ENCODE results near the gene CMSS1. TPM values are rescaled to one million over a fixed set of nuclear protein-coding genes. Genes with fewer than 3 reads are reported as not detected.
A peak's percentile ranks its signal among the peaks of the same experiment; 100 is the strongest.

Gene CMSS1
- total RNA-seq, 2 donors from 2014 or later = 18.1 to 22.7 TPM

DNA sequence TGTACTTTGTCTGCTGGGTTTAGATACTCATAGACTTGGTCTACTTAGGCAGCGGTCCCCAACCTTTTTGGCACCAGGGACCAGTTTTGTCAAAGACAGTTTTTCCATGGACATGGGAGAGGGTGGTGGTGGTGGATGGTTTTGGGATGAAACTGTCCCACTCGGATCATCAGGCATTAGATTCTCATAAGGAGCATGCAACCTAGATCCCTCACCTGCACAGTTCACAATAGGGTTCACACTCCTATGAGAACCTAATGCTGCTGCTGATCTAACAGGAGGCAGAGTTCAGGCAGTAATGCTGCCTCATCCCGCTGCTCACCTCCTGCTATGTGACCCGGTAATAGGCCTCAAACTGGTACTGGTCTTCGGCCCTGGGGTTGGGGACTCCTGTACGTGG, 45.3 kb downstream of the CMSS1 start:
- no peaks in the 10 kb centered on the region for H3K9me3 ChIP-seq
- H3K4me1 ChIP-seq (ENCODE audit: control insufficient read depth in 1 of 2, low read depth in 2 of 2) = peaks cover 68 to 94% of the 10 kb centered on the region in 2 donors
- H3K4me3 ChIP-seq = peak overlapping the region; percentile 21
- DNase-seq (ENCODE audit: low spot score) = no peak
- H3K36me3 ChIP-seq = peaks cover 20% of the 10 kb centered on the region
- peak overlapping the region; percentile 62 to 82 for H3K27ac ChIP-seq
- TF ChIP-seq, protein P1, sequence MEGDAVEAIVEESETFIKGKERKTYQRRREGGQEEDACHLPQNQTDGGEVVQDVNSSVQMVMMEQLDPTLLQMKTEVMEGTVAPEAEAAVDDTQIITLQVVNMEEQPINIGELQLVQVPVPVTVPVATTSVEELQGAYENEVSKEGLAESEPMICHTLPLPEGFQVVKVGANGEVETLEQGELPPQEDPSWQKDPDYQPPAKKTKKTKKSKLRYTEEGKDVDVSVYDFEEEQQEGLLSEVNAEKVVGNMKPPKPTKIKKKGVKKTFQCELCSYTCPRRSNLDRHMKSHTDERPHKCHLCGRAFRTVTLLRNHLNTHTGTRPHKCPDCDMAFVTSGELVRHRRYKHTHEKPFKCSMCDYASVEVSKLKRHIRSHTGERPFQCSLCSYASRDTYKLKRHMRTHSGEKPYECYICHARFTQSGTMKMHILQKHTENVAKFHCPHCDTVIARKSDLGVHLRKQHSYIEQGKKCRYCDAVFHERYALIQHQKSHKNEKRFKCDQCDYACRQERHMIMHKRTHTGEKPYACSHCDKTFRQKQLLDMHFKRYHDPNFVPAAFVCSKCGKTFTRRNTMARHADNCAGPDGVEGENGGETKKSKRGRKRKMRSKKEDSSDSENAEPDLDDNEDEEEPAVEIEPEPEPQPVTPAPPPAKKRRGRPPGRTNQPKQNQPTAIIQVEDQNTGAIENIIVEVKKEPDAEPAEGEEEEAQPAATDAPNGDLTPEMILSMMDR (IDR thresholded peaks at IDR 0.05) = no peak
- ATAC-seq (ENCODE audit: insufficient number of reproducible peaks, low FRiP score, low read depth) = no peak
- no peaks in the 10 kb centered on the region for H3K27me3 ChIP-seq (replicated peaks; ENCODE audit: insufficient read depth)

DNA sequence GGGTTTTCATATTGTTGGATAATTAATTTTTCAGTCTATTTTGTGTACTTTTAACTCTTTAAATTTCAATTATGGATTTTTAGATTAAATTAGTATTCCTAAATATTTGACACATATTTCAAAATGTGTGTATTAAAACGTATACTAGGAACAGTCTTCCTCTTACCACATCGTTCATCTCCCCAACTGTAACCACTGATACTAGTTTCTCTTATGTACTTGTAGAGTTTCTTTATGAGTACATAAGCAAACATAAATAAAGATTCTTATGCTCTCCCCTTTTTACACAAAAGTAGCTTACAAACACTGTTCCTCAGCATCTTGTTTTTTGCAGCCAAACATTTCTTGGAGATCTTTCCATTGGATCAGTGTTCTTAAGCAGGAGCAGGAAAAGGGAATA, 45.9 kb downstream of the CMSS1 start:
- H3K27ac ChIP-seq = peak overlapping the region; percentile 68 to 82
- no peak for DNase-seq (ENCODE audit: low spot score)
- no peaks in the 10 kb centered on the region for H3K9me3 ChIP-seq
- peaks cover 18% of the 10 kb centered on the region for H3K36me3 ChIP-seq
- H3K4me1 ChIP-seq (ENCODE audit: control insufficient read depth in 1 of 2, low read depth in 2 of 2) = peaks cover 70 to 96% of the 10 kb centered on the region in 2 donors
- TF ChIP-seq, protein P1 (IDR thresholded peaks at IDR 0.05) = no peak
- no peaks in the 10 kb centered on the region for H3K27me3 ChIP-seq (replicated peaks; ENCODE audit: insufficient read depth)
- peak overlapping the region; percentile 96 for H3K4me3 ChIP-seq
- no peak for ATAC-seq (ENCODE audit: insufficient number of reproducible peaks, low FRiP score, low read depth)

DNA sequence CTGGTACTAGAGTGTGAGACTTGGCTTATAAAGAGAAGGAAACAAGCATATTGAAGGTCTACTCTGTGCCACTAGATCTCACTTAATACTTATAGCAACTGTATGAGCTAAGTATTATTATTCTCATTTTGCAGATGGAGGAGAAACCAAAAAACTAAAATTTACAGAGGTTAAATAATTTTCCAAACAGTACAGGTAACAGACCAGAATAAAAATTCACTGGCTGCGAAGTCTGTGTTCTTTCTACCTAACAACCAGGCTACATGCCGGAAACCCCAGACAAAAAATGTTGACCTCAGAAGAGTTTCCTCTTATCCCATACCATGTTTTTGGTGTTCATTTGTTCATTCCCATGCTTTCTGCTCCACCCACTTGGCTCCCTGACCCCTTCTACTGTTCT, 46.6 kb downstream of the CMSS1 start:
- H3K4me1 ChIP-seq (ENCODE audit: control insufficient read depth in 1 of 2, low read depth in 2 of 2) = peaks cover 70 to 96% of the 10 kb centered on the region in 2 donors
- peak overlapping the region; percentile 96 for H3K4me3 ChIP-seq
- H3K27me3 ChIP-seq (replicated peaks; ENCODE audit: insufficient read depth) = no peaks in the 10 kb centered on the region
- H3K9me3 ChIP-seq = no peaks in the 10 kb centered on the region
- TF ChIP-seq, protein P1 (IDR thresholded peaks at IDR 0.05) = no peak
- peak overlapping the region; percentile 68 to 82 for H3K27ac ChIP-seq
- no peak for DNase-seq (ENCODE audit: low spot score)
- peaks cover 18% of the 10 kb centered on the region for H3K36me3 ChIP-seq
- ATAC-seq (ENCODE audit: insufficient number of reproducible peaks, low FRiP score, low read depth) = no peak

DNA sequence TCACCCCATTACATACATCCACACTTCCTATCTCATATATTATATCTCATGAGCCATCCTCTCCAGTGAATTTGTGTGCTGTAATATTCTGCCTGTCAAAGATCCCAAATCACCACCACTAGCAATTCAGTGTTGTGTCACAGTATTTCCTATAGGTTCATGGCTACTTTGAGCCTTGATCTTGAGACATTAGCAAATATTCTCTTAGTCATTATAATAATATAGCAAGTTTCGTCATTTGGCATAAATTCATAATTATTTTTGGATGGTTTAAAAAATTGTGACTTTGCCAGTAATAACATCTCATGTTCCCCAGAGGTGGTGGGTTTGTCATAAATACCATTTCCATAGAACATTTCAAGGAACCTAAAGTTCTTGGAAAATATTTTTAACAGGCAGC, 47.7 kb downstream of the CMSS1 start:
- ATAC-seq (ENCODE audit: insufficient number of reproducible peaks, low FRiP score, low read depth) = no peak
- Histone ChIP-seq H3K27ac (peak overlapping the region; percentile 82 to 98), H3K36me3 (peaks cover 18% of the 10 kb centered on the region), H3K9me3 (no peaks in the 10 kb centered on the region), H3K4me1 (ENCODE audit: control insufficient read depth in 1 of 2, low read depth in 2 of 2) (peaks cover 71 to 98% of the 10 kb centered on the region in 2 donors), H3K27me3 (replicated peaks; ENCODE audit: insufficient read depth) (no peaks in the 10 kb centered on the region), H3K4me3 (peak overlapping the region; percentile 96)
- TF ChIP-seq, protein P1 (IDR thresholded peaks at IDR 0.05) = no peak
- no peak for DNase-seq (ENCODE audit: low spot score)

DNA sequence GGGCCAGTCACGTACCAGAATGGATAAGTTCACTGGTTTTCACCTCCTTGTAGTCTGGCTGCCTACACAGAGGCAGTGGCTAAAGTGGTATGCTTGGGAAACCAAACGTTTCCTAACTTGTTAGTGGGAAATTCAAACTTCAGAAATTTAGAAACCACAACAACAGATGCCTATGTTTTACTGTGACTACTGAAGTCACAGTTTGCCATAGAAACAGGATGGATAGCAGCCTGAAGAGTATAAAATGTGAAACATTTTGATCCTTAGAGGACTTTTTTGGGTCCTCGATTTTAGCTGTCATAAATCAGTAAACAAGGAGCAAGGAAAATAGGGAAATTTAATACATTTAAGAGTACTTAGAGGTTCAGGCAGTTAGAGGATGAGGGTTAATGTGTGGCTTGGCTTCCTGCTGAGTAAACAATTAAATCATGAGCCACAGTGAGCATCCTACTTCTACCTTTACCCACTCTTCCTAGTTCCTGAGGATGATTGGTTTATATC, 48.6 kb downstream of the CMSS1 start:
- H3K9me3 ChIP-seq = no peaks in the 10 kb centered on the region
- ATAC-seq (ENCODE audit: insufficient number of reproducible peaks, low FRiP score, low read depth) (no peak), DNase-seq (ENCODE audit: low spot score) (no peak)
- peaks cover 18% of the 10 kb centered on the region for H3K36me3 ChIP-seq
- H3K4me3 ChIP-seq = peak overlapping the region; percentile 96
- no peaks in the 10 kb centered on the region for H3K27me3 ChIP-seq (replicated peaks; ENCODE audit: insufficient read depth)
- TF ChIP-seq, protein P1 (IDR thresholded peaks at IDR 0.05) = no peak
- peak overlapping the region; percentile 98 to 99 for H3K27ac ChIP-seq
- peaks cover 61 to 98% of the 10 kb centered on the region in 2 donors for H3K4me1 ChIP-seq (ENCODE audit: control insufficient read depth in 1 of 2, low read depth in 2 of 2)
